OCI-LY1 (cell line): ENCODE data around the gene GALNT10.

ENCODE experiments used
- CTCF ChIP-seq: fragments of 200-600 bp; sonication (generic), shearing (Covaris generic); IDR thresholded peaks from 2 replicates; pipeline ENCODE4 v1.5.1; 2017; ENCODE audit warnings: mild to moderate bottlenecking, antibody characterized with exemption, low read length, moderate library complexity, mixed read lengths
- EZH2 ChIP-seq: fragments of 200-600 bp; sonication (generic), shearing (Covaris generic); IDR thresholded peaks from 2 replicates; pipeline ENCODE4 v1.8.0; 2017; ENCODE audit warnings: borderline replicate concordance, mixed run types, mild to moderate bottlenecking, antibody characterized with exemption, low read length, moderate library complexity, mixed read lengths

DNA sequence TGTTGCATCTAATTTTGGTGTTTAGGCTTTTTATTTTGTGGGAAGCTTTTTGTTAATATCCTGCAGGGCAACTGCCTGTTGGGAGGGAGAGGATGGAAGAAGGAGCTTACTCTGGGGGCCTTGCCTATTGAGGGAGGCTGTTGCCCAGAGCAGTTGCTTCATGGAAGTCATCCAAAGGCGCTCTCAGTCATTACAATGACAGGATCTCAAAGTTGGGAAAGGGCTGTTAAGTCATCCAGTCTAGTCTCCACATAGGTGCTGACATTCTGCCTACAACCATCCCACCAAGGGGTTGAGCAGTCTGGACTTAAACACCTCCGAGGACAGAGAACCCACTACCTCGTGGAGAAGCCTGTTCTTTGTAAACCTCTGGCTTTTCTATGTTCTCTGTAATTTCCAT, 268.5 kb downstream of the GALNT10 start:
- no peak for TF ChIP-seq CTCF
- no peak for TF ChIP-seq EZH2
